SJCRH30 (cell line): ENCODE measurements around the gene GPR63. TPM values are rescaled to one million over a fixed set of nuclear protein-coding genes. Genes with fewer than 3 reads are reported as not detected.
"Not testable (repeated sequence)": the region's sequence is repeated elsewhere in the genome, so short reads cannot be mapped to it uniquely, and the experiment has no call there.

Experiments
- DNase-seq, 2 experiments: peaks; one replicate each; pipeline ENCODE4 v3.0.0-alpha.2; 2015 to 2020
- H3K27ac ChIP-seq: fragments of 250-450 bp; sonication (Bioruptor Pico); 2 replicates; pipeline ENCODE4 v1.5.1; 2020; ENCODE audit warnings: mild to moderate bottlenecking, moderate library complexity
- H3K27me3 ChIP-seq: fragments of 250-450 bp; sonication (Bioruptor Pico); 2 replicates; pipeline ENCODE4 v1.5.1; 2020; ENCODE audit warnings: mild to moderate bottlenecking, moderate library complexity
- H3K36me3 ChIP-seq: fragments of 250-450 bp; sonication (Bioruptor Pico); 2 replicates; pipeline ENCODE4 v1.5.1; 2020; ENCODE audit warnings: mild to moderate bottlenecking, moderate library complexity
- H3K4me1 ChIP-seq: fragments of 250-450 bp; sonication (Bioruptor Pico); 2 replicates; pipeline ENCODE4 v1.5.1; 2020; ENCODE audit warnings: mild to moderate bottlenecking, moderate library complexity
- H3K4me3 ChIP-seq: fragments of 250-450 bp; sonication (Bioruptor Pico); 2 replicates; pipeline ENCODE4 v1.5.1; 2020; ENCODE audit warnings: mild to moderate bottlenecking, moderate library complexity
- H3K9me3 ChIP-seq: fragments of 250-450 bp; sonication (Bioruptor Pico); replicated peaks from 2 replicates; pipeline ENCODE4 v1.5.1; 2020; ENCODE audit warnings: mild to moderate bottlenecking, moderate library complexity
- total RNA-seq: library from RNA; depleted of rRNA; stranded (reverse); fragments of >200 nt; shearing (Covaris generic); gene quantifications from 2 replicates; pipeline ENCODE4 v1.2.3, GENCODE V29; 2014; rRNA removed

GPR63 gene, protein sequence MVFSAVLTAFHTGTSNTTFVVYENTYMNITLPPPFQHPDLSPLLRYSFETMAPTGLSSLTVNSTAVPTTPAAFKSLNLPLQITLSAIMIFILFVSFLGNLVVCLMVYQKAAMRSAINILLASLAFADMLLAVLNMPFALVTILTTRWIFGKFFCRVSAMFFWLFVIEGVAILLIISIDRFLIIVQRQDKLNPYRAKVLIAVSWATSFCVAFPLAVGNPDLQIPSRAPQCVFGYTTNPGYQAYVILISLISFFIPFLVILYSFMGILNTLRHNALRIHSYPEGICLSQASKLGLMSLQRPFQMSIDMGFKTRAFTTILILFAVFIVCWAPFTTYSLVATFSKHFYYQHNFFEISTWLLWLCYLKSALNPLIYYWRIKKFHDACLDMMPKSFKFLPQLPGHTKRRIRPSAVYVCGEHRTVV
- 8.7 and 9.8 TPM in 2 replicates for total RNA-seq

DNA sequence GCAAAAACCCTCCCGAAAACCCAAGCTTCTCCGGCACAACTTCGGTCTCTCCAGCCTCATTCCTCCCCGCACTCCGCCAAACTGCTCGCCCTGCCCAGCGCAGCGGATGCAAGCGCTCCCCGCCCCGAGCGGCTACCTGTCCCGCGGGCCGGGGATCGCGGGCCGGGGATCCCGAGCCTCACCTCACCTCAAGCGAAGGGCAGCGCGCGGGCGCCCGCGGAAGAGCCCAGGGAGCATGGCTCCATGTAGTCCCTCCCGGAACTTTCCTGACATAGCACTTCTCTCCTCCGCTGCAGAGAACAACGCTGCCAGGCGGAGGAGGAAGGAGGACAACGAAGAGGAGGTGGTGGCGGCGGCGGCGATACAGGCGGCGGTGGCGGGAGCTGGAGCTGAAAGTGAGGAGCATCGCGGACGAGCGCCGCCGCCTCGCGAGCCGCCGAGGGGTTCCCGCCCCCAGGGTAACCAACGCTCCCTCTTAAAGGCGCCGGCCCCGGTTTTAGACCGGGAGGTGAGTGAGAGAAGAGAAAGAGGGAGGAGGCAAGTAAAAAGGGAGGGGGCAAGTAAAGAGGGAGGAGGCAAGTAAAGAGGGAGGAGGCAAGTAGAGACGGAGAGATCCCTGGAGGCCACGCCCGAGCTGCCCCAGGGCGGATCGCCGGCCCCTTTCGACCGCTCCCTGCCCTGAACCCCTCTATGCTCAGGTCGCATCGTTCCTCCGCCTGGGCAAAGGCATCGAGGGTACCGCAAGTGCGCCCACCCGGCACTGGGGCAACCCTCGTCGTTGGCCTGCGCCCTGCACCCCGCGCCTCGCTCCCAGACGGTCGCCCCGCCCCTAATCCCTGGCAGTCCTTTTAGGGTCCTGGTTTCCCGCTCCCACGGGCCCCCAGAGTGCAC is at the start of gene GPR63:
Gene GPR63 (minus strand): TSS at position 397 of the 891 bp plus-strand sequence. CDS start 37,746 bp downstream, outside the sequence.
- Histone ChIP-seq H3K27me3 (no peaks in the 10 kb centered on the region), H3K27ac (peak within 1 kb of the TSS; percentile 46), H3K36me3 (no peaks in the 10 kb centered on the region), H3K4me1 (0 out of 2 replicates have a peak, but pooled peaks cover 4% of the 10 kb centered on the region), H3K4me3 (peak within 1 kb of the TSS; percentile 92), H3K9me3 (no peaks in the 10 kb centered on the region)
- peak; percentile 84 to 87 for DNase-seq

DNA sequence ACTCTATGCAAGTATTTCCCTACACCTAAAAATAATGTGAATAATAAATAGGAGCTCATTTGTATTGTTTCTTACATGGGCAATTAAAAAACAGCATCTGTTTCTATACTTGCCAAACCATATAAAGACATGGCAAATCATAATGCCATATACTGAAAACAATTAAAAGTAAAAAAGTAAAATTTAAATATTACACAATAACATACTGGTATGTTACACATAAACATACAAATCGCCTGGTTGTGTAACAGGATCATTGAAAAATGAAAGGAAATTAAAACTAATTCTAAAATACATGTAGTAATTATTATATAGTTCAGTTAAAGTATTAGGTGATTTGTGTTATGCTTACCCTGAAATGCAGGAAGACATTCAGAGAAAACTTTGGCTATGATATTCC is 49.2 kb upstream of the GPR63 start:
- Histone ChIP-seq H3K27ac (no peak overlapping the region), H3K4me3 (no peak overlapping the region), H3K27me3 (no peaks in the 10 kb centered on the region), H3K4me1 (0 out of 2 replicates have a peak, but pooled peaks cover 9% of the 10 kb centered on the region), H3K36me3 (peaks cover 9% of the 10 kb centered on the region), H3K9me3 (no peaks in the 10 kb centered on the region)
- no peak for DNase-seq

DNA sequence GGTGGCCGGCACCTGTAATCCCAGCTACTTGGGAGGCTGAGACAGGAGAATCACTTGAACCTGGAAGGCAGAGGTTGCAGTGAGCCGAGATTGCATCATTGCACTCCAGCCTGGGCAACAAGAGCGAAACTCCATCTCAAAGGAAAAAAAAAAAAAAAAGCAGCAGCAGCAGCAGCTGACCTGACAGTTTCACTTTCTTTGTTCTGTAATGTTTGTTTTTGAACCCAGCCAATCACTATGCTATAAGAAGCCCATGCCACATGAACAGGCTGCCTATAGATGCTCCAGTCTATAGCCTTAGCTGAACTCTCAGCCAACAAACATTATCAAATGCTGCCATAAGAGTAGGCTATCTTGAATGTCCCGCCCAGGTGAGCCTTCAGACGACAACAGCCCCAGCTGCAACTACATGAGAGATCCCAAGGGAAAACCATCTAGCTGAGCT is 47.9 kb upstream of the GPR63 start:
- H3K27ac ChIP-seq, H3K36me3 ChIP-seq, H3K9me3 ChIP-seq, DNase-seq, H3K4me3 ChIP-seq, H3K27me3 ChIP-seq, H3K4me1 ChIP-seq: not testable (repeated sequence)

DNA sequence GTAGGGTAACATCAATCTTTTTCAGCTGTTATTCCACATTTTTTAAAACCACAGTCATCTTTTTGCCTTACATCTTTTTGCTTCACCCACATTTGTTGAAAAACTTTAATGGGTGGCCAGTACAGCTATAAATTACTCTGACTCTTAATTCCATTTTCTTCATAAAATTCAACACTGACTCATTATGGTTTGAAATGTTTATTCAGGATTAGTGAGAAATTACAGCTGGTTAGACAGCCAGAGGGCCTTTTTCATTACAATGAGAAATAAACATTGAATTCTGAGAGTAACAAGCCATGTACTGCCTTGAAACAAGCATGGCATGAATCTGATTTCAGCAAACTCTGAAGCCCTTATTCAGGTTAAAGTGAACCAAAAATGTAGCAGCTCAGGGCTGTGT is 40.9 kb upstream of the GPR63 start:
- Histone ChIP-seq H3K27ac (peak overlapping the region; percentile 47), H3K4me3 (no peak overlapping the region), H3K36me3 (no peaks in the 10 kb centered on the region), H3K27me3 (no peaks in the 10 kb centered on the region), H3K9me3 (no peaks in the 10 kb centered on the region), H3K4me1 (peaks cover 22% of the 10 kb centered on the region)
- DNase-seq: peak; percentile 9 to 60

DNA sequence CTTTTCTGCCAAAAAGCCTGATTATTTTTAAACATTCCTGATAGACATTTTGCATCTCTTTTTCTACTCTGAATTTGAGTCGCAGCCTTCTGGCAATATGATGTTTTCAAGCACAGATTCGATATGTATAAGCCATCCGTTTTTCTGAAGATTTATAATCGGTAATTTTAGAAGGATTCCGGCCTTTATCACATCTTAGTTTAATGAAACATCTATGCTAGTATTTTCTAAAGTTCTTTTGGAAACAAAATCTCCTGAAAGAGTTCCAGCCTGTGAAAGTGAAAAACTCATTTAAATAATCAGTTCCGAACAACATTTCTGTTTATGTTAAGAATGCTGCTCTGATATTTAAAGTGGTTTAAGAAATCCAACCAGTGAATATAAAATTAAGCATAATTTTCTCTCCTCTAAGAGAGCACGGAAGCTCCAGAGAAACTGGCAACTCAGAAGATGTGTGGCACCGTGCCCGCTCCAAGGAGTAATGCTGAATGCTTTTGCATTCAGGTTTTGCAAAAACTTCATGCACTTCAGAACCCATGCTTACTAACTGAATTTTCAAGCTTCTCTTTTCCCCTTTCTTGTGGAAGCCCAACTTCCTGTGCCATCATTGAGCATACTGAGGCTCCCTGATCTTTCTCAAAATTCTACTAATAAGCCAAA is 39.7 kb upstream of the GPR63 start:
- Histone ChIP-seq H3K4me3 (no peak overlapping the region), H3K4me1 (peaks cover 13% of the 10 kb centered on the region), H3K36me3 (no peaks in the 10 kb centered on the region)

DNA sequence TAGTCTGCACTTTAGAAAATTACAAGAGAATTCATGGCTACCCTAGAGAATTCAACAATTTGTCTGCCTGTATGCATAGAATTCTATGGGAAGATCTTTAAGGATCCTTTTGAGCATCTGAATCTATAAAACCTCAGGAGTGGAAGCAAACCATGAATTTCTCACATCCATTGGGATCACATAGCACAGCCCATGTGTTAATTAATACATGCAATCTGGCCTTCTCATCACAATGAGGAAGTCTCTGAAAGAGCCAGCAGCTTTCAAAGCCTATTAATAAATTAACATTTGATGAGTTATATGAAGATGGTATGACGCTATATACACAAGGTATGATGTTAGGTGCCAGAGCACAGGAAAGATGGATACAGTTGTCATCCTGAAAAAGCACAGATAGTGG is 35.7 kb upstream of the GPR63 start:
- DNase-seq: no peak
- Histone ChIP-seq H3K36me3 (no peaks in the 10 kb centered on the region), H3K4me3 (no peak overlapping the region), H3K4me1 (peaks cover 7% of the 10 kb centered on the region), H3K27ac (no peak overlapping the region), H3K27me3 (no peaks in the 10 kb centered on the region), H3K9me3 (no peaks in the 10 kb centered on the region)

More for the DNA sequence above, 39.7 kb upstream of the GPR63 start:
- H3K27ac ChIP-seq: no peak overlapping the region; the same call in 1 of the 2 replicates
- H3K9me3 ChIP-seq: no peaks in the 10 kb centered on the region
- no peak for DNase-seq
- H3K27me3 ChIP-seq: no peaks in the 10 kb centered on the region

DNA sequence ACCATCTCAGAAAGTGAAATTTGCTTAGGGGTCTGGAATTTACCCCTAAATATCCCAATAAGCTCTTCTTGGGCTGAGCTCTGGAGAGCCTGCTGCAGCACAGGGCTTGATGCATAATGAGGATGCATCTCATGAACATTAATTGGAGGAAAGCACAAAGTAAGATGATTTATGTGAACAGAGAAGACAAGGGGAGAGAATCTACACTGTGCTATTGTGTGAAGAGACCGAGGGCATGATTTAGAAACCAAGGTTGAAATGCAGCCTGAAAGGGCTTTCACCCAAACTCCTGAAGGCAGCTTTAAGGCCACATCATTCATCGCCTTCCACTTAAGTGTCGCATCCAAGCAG is 27.8 kb upstream of the GPR63 start:
- H3K27ac ChIP-seq: no peak overlapping the region
- H3K36me3 ChIP-seq: no peaks in the 10 kb centered on the region
- H3K4me1 ChIP-seq: 0 out of 2 replicates have a peak, but pooled peaks cover 3% of the 10 kb centered on the region
- H3K4me3 ChIP-seq: no peak overlapping the region
- DNase-seq: no peak
- no peaks in the 10 kb centered on the region for H3K27me3 ChIP-seq
- H3K9me3 ChIP-seq: no peaks in the 10 kb centered on the region

DNA sequence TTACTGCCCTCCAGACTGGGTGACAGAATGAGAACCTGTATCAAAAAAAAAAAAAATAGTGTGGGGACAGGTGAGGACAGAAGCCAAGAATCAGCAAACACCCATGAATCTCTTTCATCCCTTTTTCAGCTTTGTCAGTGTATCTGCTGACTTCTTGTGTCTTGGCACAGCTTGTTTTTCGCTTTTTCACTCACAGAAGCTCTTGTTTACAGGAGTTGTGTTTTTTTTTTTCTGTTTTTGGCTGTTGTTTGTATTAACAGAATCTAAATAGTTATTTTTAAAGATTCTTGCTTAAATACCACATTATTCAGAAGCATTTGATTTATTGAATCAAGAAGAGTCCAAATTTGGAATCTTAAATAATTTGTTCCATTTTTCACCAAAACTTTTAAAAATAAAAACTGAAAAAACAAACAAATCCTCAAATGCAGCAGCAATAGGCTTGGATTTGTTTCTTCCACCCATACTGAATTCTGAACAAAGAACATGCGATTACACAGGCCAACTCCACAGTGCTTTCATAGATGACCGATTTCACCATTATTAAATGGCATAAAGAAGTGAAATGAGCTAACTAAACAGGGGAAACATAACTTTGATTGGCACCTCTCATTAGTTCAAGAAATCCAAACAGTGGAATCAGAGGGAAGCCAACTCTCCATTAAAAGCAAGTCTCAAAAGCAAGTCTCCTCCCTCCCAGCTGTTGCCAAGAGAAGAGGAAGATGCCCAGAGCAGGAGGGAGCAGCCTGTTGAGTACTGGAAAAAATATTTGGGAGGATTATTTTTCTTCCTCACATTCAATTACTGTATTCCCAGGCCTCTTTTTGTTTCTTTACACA is 27.2 kb upstream of the GPR63 start:
- no peak for DNase-seq
- H3K4me1 ChIP-seq: 0 out of 2 replicates have a peak, but pooled peaks cover 3% of the 10 kb centered on the region
- no peaks in the 10 kb centered on the region for H3K9me3 ChIP-seq
- no peak overlapping the region for H3K27ac ChIP-seq
- H3K4me3 ChIP-seq: no peak overlapping the region
- H3K36me3 ChIP-seq: no peaks in the 10 kb centered on the region
- H3K27me3 ChIP-seq: no peaks in the 10 kb centered on the region

DNA sequence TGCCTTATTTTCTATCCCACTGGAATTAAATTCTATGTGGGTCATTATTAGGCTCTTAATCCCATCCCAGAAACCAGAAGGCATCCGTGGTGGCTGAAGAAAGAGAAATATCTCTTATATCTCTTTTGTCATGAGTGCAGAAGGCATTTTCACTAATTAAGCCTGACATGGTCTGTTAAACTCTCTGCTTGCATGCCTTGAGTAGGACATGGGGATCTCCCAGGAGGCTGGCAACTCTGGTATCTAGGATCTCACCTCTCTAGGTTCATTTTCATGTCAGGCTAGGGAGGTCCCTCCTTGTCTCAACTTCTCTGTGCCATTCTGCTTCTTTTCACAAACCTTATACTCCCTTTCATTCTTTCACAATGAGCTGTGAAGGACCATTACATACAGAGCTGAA is 25.3 kb upstream of the GPR63 start:
- no peak for DNase-seq
- Histone ChIP-seq H3K27ac (no peak overlapping the region), H3K27me3 (no peaks in the 10 kb centered on the region), H3K36me3 (no peaks in the 10 kb centered on the region), H3K4me3 (no peak overlapping the region), H3K9me3 (no peaks in the 10 kb centered on the region), H3K4me1 (0 out of 2 replicates have a peak, but pooled peaks cover 3% of the 10 kb centered on the region)

DNA sequence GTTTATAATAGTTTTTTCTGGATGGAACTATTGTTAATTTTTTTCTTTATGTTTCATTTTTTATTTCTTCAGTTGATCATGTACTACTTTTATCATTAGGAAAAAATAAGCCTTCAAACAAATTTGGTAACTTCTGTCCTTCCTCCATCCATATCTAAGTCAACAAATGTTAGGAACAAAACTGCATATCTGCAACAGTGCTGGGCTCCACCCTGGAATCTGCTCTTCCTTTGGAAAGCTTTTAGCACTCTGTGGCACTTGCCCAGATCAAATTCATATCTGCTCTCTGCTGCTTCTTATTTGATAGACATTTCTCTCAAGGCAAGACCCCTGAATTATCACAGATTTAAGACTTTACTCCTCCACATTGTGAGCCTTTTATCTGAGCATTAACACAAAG is 24.3 kb upstream of the GPR63 start:
- Histone ChIP-seq H3K4me1 (0 out of 2 replicates have a peak, but pooled peaks cover 3% of the 10 kb centered on the region), H3K36me3 (no peaks in the 10 kb centered on the region), H3K4me3 (no peak overlapping the region), H3K27me3 (no peaks in the 10 kb centered on the region), H3K27ac (no peak overlapping the region), H3K9me3 (no peaks in the 10 kb centered on the region)
- no peak for DNase-seq

DNA sequence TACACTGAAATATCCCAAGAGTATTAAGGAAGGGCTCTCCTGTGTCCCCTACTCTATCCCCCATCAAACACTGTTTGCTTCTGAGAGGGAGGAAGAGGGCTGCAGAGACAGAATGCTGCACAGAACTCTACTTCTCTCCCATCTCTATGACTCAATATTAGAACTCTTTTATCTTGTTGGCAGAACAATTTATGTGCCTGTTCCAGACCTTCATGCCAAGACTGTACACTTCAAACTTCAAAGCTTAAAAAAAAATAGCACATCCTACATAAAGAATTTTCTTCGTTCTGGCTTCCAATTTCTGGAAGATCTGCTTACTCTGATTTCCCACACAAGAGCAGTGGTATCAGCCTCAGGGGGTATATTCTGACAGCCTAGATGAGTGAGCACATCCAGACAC is 19.6 kb upstream of the GPR63 start:
- no peaks in the 10 kb centered on the region for H3K36me3 ChIP-seq
- no peak for DNase-seq
- H3K4me3 ChIP-seq: no peak overlapping the region
- no peaks in the 10 kb centered on the region for H3K27me3 ChIP-seq
- no peaks in the 10 kb centered on the region; the same call in 1 of the 2 replicates for H3K4me1 ChIP-seq
- H3K27ac ChIP-seq: no peak overlapping the region
- H3K9me3 ChIP-seq: no peaks in the 10 kb centered on the region

DNA sequence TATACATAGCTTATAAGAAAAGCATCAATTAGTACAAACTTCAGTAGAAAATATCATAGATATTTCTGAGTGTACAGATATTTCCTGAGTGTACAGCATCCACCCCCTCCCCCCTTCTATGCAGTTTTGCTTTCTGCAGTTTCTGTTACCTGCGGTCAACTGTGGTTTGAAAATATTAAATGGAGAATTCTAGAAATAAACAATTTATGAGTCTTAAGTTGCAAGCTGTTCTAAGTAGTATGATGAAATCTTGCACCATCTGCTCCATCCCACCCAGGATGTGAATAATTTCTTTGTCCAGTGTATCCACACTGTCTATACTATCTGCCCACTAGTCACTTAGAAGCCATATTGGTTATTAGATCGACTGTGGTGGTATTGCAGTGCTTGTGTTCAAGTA is 15.8 kb upstream of the GPR63 start:
- no peak overlapping the region for H3K4me3 ChIP-seq
- DNase-seq: no peak
- no peaks in the 10 kb centered on the region for H3K27me3 ChIP-seq
- no peak overlapping the region for H3K27ac ChIP-seq
- no peaks in the 10 kb centered on the region for H3K36me3 ChIP-seq
- H3K9me3 ChIP-seq: no peaks in the 10 kb centered on the region
- H3K4me1 ChIP-seq: no peaks in the 10 kb centered on the region; the same call in 1 of the 2 replicates

DNA sequence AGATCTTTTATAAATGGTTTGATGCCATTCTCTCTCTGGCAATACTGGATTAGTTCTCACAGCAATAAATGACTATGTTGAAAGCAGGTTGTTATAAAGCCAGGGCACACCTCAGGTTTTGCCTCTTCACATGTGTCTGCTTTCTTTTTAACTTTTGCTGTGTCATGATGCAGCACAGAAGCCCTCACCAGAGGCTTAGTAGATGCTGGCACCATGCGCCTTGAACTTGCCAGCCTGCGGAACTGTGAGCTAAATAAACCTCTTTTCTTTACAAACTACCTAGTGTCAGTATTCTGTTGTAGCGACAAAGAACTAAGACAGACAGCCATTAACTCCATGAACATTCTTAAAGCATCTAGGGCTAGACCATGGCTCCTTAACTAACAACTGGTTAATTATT is 15.3 kb upstream of the GPR63 start:
- DNase-seq: no peak
- no peak overlapping the region for H3K4me3 ChIP-seq
- no peaks in the 10 kb centered on the region for H3K9me3 ChIP-seq
- H3K36me3 ChIP-seq: no peaks in the 10 kb centered on the region
- no peaks in the 10 kb centered on the region for H3K27me3 ChIP-seq
- H3K4me1 ChIP-seq: no peaks in the 10 kb centered on the region; the same call in 1 of the 2 replicates
- H3K27ac ChIP-seq: no peak overlapping the region

DNA sequence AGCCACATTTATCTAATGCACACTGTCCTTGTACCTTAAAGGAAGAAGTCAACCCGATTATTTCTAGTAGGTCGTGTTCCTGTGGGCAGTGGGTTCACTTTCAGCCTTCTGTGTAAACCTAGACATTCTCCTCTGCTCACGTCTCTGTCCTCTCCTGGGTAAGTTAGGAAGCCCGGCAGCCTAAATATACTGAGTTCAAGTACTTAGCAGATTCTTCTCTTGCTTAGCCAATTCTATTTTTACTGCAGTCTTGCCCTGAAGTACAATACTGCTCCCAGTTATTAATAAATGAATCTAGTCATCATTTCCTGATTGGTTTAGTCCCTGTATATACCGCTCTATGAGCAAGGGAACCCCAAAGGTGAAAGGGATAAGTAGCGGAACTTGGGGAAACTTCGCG is 14.6 kb upstream of the GPR63 start:
- no peak for DNase-seq
- Histone ChIP-seq H3K9me3 (no peaks in the 10 kb centered on the region), H3K4me1 (no peaks in the 10 kb centered on the region; the same call in 1 of the 2 replicates), H3K27me3 (no peaks in the 10 kb centered on the region), H3K27ac (no peak overlapping the region), H3K4me3 (no peak overlapping the region), H3K36me3 (no peaks in the 10 kb centered on the region)
